H1 (cell line): ENCODE results near the gene CCDC13. TPM values are rescaled to one million over a fixed set of nuclear protein-coding genes. Genes with fewer than 3 reads are reported as not detected.

Source experiments
- CTCF ChIA-PET: fragments of 300-600 bp; sonication (Branson Sonifier 250); formaldehyde crosslinking; loops from one replicate; lab custom pipeline; 2021; ENCODE audit not compliant: partially characterized antibody; lab: Charles Lee
- POLR2A ChIA-PET: fragments of 300-600 bp; sonication (Branson Sonifier 250); formaldehyde crosslinking; loops from one replicate; lab custom pipeline; 2021; ENCODE audit warnings: inconsistent platforms; ENCODE audit not compliant: partially characterized antibody; lab: Charles Lee
- DNase-seq, 2 experiments: peaks; one replicate each; pipeline versions ENCODE4 v3.0.0 to v3.0.0-alpha.2; 2010 to 2022; ENCODE audit warnings: low spot score in 2 of 2, low read depth in 1 of 2, mixed read lengths in 1 of 2
- FAIRE-seq: peaks from 2 replicates; lab custom pipeline; 2011; peaks lifted over from hg19 to GRCh38; lab: Jason Lieb, UNC
- H2AFZ ChIP-seq: 2 replicates; pipeline ENCODE4 v1.8.1; 2012; ENCODE audit warnings: low read length, inconsistent platforms
- H2AK5ac ChIP-seq: 2 replicates; pipeline ENCODE4 v1.6.1; 2013; ENCODE audit warnings: low read depth, low read length
- H2BK120ac ChIP-seq: replicated peaks from 2 replicates; pipeline ENCODE3; 2013; ENCODE audit warnings: low read depth, low read length, inconsistent platforms
- H2BK12ac ChIP-seq: 2 replicates; pipeline ENCODE4 v1.6.1; 2013; ENCODE audit warnings: low read depth, low read length
- H2BK15ac ChIP-seq: 2 replicates; pipeline ENCODE4 v1.6.1; 2013; ENCODE audit warnings: low read length
- H2BK20ac ChIP-seq: 2 replicates; pipeline ENCODE4 v1.6.1; 2013; ENCODE audit warnings: low read length
- H2BK5ac ChIP-seq: 2 replicates; pipeline ENCODE4 v1.6.1; 2013; ENCODE audit warnings: low read depth, low read length
- H3K14ac ChIP-seq: 2 replicates; pipeline ENCODE4 v1.6.1; 2013; ENCODE audit warnings: inconsistent platforms; ENCODE audit not compliant: insufficient read length
- H3K18ac ChIP-seq: 2 replicates; pipeline ENCODE4 v1.6.1; 2013; ENCODE audit warnings: low read length; ENCODE audit errors: extremely low read depth
- H3K23ac ChIP-seq: 2 replicates; pipeline ENCODE4 v1.6.1; 2013; ENCODE audit warnings: inconsistent platforms; ENCODE audit not compliant: insufficient read length
- H3K23me2 ChIP-seq: 2 replicates; pipeline ENCODE4 v1.6.1; 2013; ENCODE audit warnings: low read depth, low read length
- H3K27ac ChIP-seq: 2 replicates; pipeline ENCODE4 v1.6.1; 2011; ENCODE audit warnings: low read depth, low read length, inconsistent platforms
- H3K27me3 ChIP-seq, 4 experiments: replicated peaks in 1 of 4; 1 replicate in 1 of 4; 2 replicates in 3 of 4; pipeline versions ENCODE4 v1.6.1 to v1.8.1; 2011 to 2013; ENCODE audit warnings: low read length in 3 of 4, mild to moderate bottlenecking in 3 of 4, inconsistent platforms in 2 of 4, mixed read lengths in 2 of 4, moderate library complexity in 1 of 4; ENCODE audit not compliant: control insufficient read depth in 3 of 4, insufficient read depth in 3 of 4; ENCODE audit errors: extremely low read depth in 1 of 4
- H3K36me3 ChIP-seq, 4 experiments: 2 replicates each; pipeline versions ENCODE4 v1.6.1 to v1.8.1; 2011 to 2013; ENCODE audit warnings: mild to moderate bottlenecking in 4 of 4, low read length in 3 of 4, moderate library complexity in 2 of 4, control low read depth in 1 of 4, inconsistent platforms in 1 of 4; ENCODE audit not compliant: insufficient read depth in 4 of 4, control insufficient read depth in 2 of 4
- H3K4ac ChIP-seq: replicated peaks from 2 replicates; pipeline ENCODE3; 2013; ENCODE audit warnings: low read length, low read depth, mixed read lengths, inconsistent platforms; ENCODE audit not compliant: insufficient read length
- H3K4me1 ChIP-seq, 4 experiments: replicated peaks in 1 of 4; 1 replicate in 1 of 4; 2 replicates in 3 of 4; pipeline versions ENCODE4 v1.6.1 to v1.8.1; 2011 to 2013; ENCODE audit warnings: low read length in 3 of 4, inconsistent platforms in 2 of 4, mixed read lengths in 1 of 4; ENCODE audit not compliant: insufficient read depth in 4 of 4, control insufficient read depth in 3 of 4
- H3K4me2 ChIP-seq, 2 experiments: 2 replicates each; pipeline versions ENCODE4 v1.6.1 to v1.8.1; 2011 to 2013; ENCODE audit warnings: low read depth in 2 of 2, low read length in 2 of 2, control low read depth in 1 of 2, inconsistent platforms in 1 of 2, mild to moderate bottlenecking in 1 of 2; ENCODE audit not compliant: insufficient read depth in 1 of 2
- H3K4me3 ChIP-seq, 4 experiments: fragments of 200-600, 300-600 bp in 1 of 4; sonication (generic), shearing (Covaris generic), sonication (Bioruptor Twin) in 1 of 4; 2 replicates each; pipeline versions ENCODE4 v1.5.1 to v1.8.1; 2011 to 2016; ENCODE audit warnings: low read length in 4 of 4, low read depth in 3 of 4, control low read depth in 2 of 4, inconsistent platforms in 2 of 4, mild to moderate bottlenecking in 2 of 4, mixed read lengths in 1 of 4, moderate library complexity in 1 of 4; ENCODE audit not compliant: insufficient read depth in 2 of 4; ENCODE audit errors: extremely low read depth in 1 of 4
- H3K56ac ChIP-seq: replicated peaks from 2 replicates; pipeline ENCODE3; 2013; ENCODE audit warnings: low read depth, mild to moderate bottlenecking, mixed read lengths, low read length, inconsistent platforms; ENCODE audit not compliant: insufficient read length
- H3K79me1 ChIP-seq: 2 replicates; pipeline ENCODE4 v1.6.1; 2013; ENCODE audit warnings: low read depth, low read length, control low read depth
- H3K79me2 ChIP-seq, 2 experiments: 2 replicates each; pipeline versions ENCODE4 v1.6.1 to v1.8.1; 2012 to 2013; ENCODE audit warnings: low read length in 2 of 2, mild to moderate bottlenecking in 2 of 2, inconsistent platforms in 1 of 2; ENCODE audit not compliant: insufficient read depth in 2 of 2, control insufficient read depth in 1 of 2
- H3K9ac ChIP-seq, 4 experiments: replicated peaks in 1 of 4; 1 replicate in 1 of 4; 2 replicates in 3 of 4; pipeline versions ENCODE4 v1.6.1 to v1.8.1; 2011 to 2013; ENCODE audit warnings: low read depth in 3 of 4, low read length in 3 of 4, control low read depth in 2 of 4, mild to moderate bottlenecking in 2 of 4, moderate library complexity in 2 of 4, inconsistent platforms in 1 of 4; ENCODE audit errors: extremely low read depth in 1 of 4
- H3K9me3 ChIP-seq, 2 experiments: 2 replicates each; pipeline versions ENCODE4 v1.6.1 to v1.8.1; 2012 to 2013; ENCODE audit warnings: mild to moderate bottlenecking in 2 of 2, moderate library complexity in 2 of 2, control low read depth in 1 of 2, inconsistent platforms in 1 of 2, low read depth in 1 of 2, low read length in 1 of 2, mixed read lengths in 1 of 2; ENCODE audit not compliant: insufficient read depth in 2 of 2
- H4K20me1 ChIP-seq, 2 experiments: replicated peaks in 1 of 2; 2 replicates each; pipeline versions ENCODE3 to v1.8.1; 2011 to 2013; ENCODE audit warnings: inconsistent platforms in 2 of 2, low read length in 2 of 2, mild to moderate bottlenecking in 1 of 2; ENCODE audit not compliant: insufficient read depth in 2 of 2, control insufficient read depth in 1 of 2
- H4K5ac ChIP-seq: 2 replicates; pipeline ENCODE4 v1.6.1; 2013; ENCODE audit warnings: low read length, low read depth, mixed read lengths, inconsistent platforms; ENCODE audit not compliant: insufficient read length
- H4K8ac ChIP-seq: 2 replicates; pipeline ENCODE4 v1.8.0; 2013; ENCODE audit warnings: mild to moderate bottlenecking, moderate library complexity, low read length, inconsistent platforms; ENCODE audit not compliant: insufficient read depth; ENCODE audit errors: extremely low read depth
- H4K91ac ChIP-seq: replicated peaks from 2 replicates; pipeline ENCODE3; 2013; ENCODE audit warnings: low read length, mixed read lengths, inconsistent platforms; ENCODE audit not compliant: insufficient read length
- EGR1 ChIP-seq: IDR thresholded peaks from 2 replicates; pipeline ENCODE4 v1.6.1; 2011; ENCODE audit warnings: low read depth, low read length, borderline replicate concordance
- POU5F1 ChIP-seq: IDR thresholded peaks from 2 replicates; pipeline ENCODE4 v1.6.1; 2011; ENCODE audit warnings: low read depth, mild to moderate bottlenecking, low read length, moderate library complexity
- WGBS, 2 experiments: shearing (Covaris generic) in 1 of 2; methylation state at CpG; one replicate each; pipeline versions ENCODE4 v1.1.6 to v1.1.7; 2013 to 2015; ENCODE audit warnings: low lambda C conversion rate in 2 of 2, mixed read lengths in 2 of 2, inconsistent platforms in 1 of 2, low coverage in 1 of 2, missing lambda C conversion rate in 1 of 2; ENCODE audit not compliant: insufficient replicate concordance in 2 of 2, insufficient coverage in 1 of 2, insufficient read length in 1 of 2; ENCODE audit errors: extremely low coverage in 1 of 2, missing lambda C conversion rate in 1 of 2; 5-methylcytosine and 5-hydroxymethylcytosine counted together
- polyA plus RNA-seq, 7 experiments: library from polyadenylated mRNA; depleted of rRNA in 3 of 7; stranded (reverse) in 5 of 7; unstranded in 2 of 7; fragments of >200 nt in 5 of 7; fragments of 200-250 nt in 2 of 7; gene quantifications; 1 replicate in 5 of 7; 2 replicates in 1 of 7; 4 replicates in 1 of 7; pipeline versions ENCODE4 v1.2.1 to v1.2.3, GENCODE V29; 2011 to 2013; ENCODE audit warnings: missing spikeins in 2 of 7, mixed read lengths in 2 of 7
- total RNA-seq: library from RNA; stranded (reverse); fragmentation: NEBNext Ultra II Directional; extraction: Animal tissue kit (Norgen Biotek cat#: 25700); gene quantifications from 2 replicates; pipeline ENCODE4 v1.2.1, GENCODE V29; 2021
- TF ChIP-seq, protein P1 (sequence below): IDR thresholded peaks from 2 replicates; pipeline ENCODE4 v1.6.1; 2012; ENCODE audit warnings: inconsistent platforms

Gene CCDC13
- total and polyA plus RNA-seq, 2 of the 8 experiments (the other 6 are each of a cell fraction or from before 2014, with no cell fraction given): 0.06 TPM; not detected in 1

GRCh38 chr3:42735615-42736014 lies 37.4 kb downstream of the CCDC13 start:
- Histone ChIP-seq H2AFZ (no peak overlapping the region), H3K79me2 (no peaks in the 10 kb centered on the region), H4K5ac (peak overlapping the region; percentile 10), H2BK20ac (peak overlapping the region; percentile 99), H3K79me1 (no peaks in the 10 kb centered on the region), H2BK15ac (peak overlapping the region; percentile 84; the same call in 1 of the 2 replicates), H4K8ac (no peak overlapping the region), H3K4me1 (peaks cover 0 to 33% (median 18%) of the 10 kb centered on the region in 4 experiments; a peak in 5 of 7 replicates), H3K27me3 (0 out of 7 replicates have a peak, but pooled peaks cover 0 to 3% (median 0%) of the 10 kb centered on the region in 4 experiments), H3K14ac (no peak overlapping the region), H3K23ac (no peak overlapping the region), H3K18ac (peak overlapping the region; percentile 64), H4K20me1 (no peaks in the 10 kb centered on the region), H3K4me2 (peak overlapping the region in 1 of 2 experiments; percentile 31; a peak in 1 of 4 replicates), H3K9me3 (no peaks in the 10 kb centered on the region), H2BK120ac (no peak overlapping the region), H3K27ac (no peak overlapping the region), H2BK5ac (peak overlapping the region; percentile 88; the same call in 1 of the 2 replicates), H3K23me2 (no peaks in the 10 kb centered on the region), H3K4me3 (no peak overlapping the region), H3K9ac (no peak overlapping the region), H4K91ac (peak overlapping the region; percentile 94), H2AK5ac (peak overlapping the region; percentile 49; the same call in 1 of the 2 replicates), H3K4ac (peak overlapping the region; percentile 20), H3K36me3 (no peaks in the 10 kb centered on the region), H2BK12ac (peak overlapping the region; percentile 86; the same call in 1 of the 2 replicates), H3K56ac (no peak overlapping the region)
- WGBS, 2 experiments: 89% methylated on average over 12 of the region's 12 CpGs; no CpG with 5 or more reads in 1 of the 2 experiments
- ChIA-PET CTCF (interaction anchor here (0.9 to 4.6 kb wide), 13 partner anchors 10 to 192 kb away, joined by 3 to 28 read pairs (median 5); no protein-coding TSS in a partner anchor), POLR2A (no interaction called here)
- TF ChIP-seq POU5F1 (no peak), EGR1 (no peak)
- TF ChIP-seq, protein P1, sequence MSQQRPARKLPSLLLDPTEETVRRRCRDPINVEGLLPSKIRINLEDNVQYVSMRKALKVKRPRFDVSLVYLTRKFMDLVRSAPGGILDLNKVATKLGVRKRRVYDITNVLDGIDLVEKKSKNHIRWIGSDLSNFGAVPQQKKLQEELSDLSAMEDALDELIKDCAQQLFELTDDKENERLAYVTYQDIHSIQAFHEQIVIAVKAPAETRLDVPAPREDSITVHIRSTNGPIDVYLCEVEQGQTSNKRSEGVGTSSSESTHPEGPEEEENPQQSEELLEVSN: no peak
- no peak for FAIRE-seq
- DNase-seq: peak in 1 of 2 experiments; percentile 42
